Stimulated activated CD4-positive, alpha-beta T cell treated with anti-CD3 and anti-CD28 coated beads, Interleukin-1b, Interleukin-23, amount 100 ng/mL, for 1 hour (primary cell): Measurements from ENCODE around the gene SMARCD1.
"Not testable (repeated sequence)": the region's sequence is repeated elsewhere in the genome, so short reads cannot be mapped to it uniquely, and the experiment has no call there.

Experiments used
- DNase-seq, 2 donors: peaks; one replicate each; pipeline ENCODE4 v3.0.0-alpha.2; 2020; ENCODE audit warnings: low read depth in 2 of 2

SMARCD1 gene

DNA sequence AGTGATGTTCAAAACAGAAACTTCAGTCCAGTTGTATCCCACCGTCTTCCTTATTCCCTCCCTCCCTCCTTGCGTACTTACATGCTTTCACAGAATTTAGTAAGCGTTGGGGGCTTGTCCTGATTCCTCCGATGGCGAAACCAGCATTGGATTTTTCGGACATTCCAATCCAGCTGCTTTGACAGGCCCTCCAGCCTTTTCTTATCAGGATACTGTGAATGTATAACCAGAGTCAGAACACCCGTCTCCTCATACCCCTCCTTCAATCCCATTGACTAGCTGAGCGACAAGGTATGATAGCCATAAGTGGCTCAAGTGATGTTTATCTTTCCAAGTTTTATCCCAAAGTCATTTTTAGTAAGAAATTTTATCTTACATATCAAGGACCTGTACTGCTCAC, 57.9 kb downstream of the SMARCD1 start:
- no peak for DNase-seq

DNA sequence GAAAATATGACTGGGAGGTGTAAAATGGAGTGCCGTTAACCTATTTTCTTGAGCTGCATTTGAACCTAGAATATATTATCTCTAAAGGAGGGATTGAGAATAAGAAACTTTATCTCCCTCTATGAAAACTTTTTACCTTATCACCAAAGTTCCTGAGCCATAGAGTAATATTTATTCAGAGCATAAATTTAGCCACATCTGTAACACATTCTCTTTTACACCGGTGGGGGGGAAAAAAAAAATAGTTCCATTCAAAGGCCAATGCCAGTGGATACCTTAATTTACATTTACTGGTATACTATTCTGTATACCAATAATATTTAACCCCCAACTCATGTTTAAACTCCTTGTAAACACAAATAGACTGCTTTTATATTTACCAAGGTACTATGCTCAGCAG, 60.3 kb downstream of the SMARCD1 start:
- no peak for DNase-seq

DNA sequence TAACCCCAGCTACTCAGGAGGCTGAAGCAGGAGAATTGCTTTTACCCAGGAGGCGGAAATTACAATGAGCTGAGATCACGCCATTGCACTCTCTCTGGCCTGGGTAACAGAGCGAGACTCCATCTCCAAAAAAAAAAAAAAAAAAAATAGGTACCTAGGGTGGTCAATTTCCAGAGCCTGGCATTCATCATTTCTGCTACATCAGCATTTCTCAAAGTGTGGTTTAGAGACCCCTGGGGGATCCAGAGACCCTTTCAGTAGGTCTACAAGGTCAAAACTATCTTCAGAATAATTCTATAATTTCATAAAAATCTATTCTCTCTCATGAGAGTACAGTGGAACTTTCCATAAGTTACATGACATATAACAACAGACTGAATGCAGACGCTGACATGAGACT, 62.1 kb downstream of the SMARCD1 start:
- no peak for DNase-seq

DNA sequence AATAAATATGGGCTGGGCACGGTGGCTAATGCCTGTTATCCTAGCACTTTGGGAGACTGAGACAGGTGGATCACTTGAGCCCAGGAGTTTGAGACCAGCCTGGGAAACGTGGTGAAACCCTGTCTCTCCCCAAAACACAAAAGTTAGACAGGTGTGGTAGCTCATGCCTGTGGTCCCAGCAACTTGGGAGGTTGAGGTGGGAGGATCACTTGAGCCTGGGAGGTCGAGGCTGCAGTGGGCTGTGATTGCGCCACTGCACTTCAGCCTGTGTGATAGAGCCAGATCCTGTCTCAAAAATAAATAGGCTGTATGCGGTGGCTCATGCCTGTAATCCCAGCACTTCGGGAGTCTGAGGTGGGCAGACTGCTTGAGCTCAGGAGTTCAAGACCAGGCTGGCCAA, 62.9 kb downstream of the SMARCD1 start:
- not testable (repeated sequence) for DNase-seq

DNA sequence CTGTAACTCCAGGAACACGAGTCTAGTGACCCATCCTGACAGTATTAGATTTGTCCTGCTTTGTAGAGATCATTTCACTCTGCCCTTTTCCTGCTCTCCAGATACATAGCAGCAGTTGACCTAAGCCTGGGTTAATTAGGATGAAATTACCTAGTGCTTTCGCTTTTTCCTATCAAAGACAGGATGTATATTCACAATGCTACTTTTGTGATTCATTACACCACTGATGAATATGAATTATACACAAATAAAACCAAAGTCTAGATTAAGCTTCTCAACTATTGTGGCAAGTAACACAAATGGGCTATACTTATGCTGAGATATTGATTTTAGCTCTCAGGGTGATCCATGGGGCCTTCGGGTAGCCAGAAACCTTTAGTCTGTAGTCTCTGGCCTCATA, 64.2 kb downstream of the SMARCD1 start:
- DNase-seq: no peak
